OCI-LY7 (cell line): ENCODE data around the gene GREM2. TPM values are rescaled to one million over a fixed set of nuclear protein-coding genes. Genes with fewer than 3 reads are reported as not detected.

Experiments
- BruUV-seq: library from RNA; stranded (reverse); fragments of 400-500 nt; replicated peaks from 2 replicates; lab custom pipeline; 2021; lab: Mats Ljungman, UMichigan
- CTCF ChIA-PET: fragments of 300-600 bp; sonication (Branson Sonifier 250); formaldehyde crosslinking; loops from one replicate; lab custom pipeline; 2022; ENCODE audit warnings: antibody characterized with exemption; ENCODE audit not compliant: unreplicated experiment; lab: Charles Lee
- POLR2A ChIA-PET: fragments of 300-600 bp; sonication (Branson Sonifier 250); formaldehyde crosslinking; loops from one replicate; lab custom pipeline; 2022; ENCODE audit warnings: antibody characterized with exemption; lab: Charles Lee
- DNase-seq: peaks from one replicate; pipeline ENCODE4 v3.0.0-alpha.2; 2015; ENCODE audit warnings: low spot score
- H2AFZ ChIP-seq: fragments of 200-600 bp; sonication (generic), shearing (Covaris generic); 2 replicates; pipeline ENCODE4 v1.6.1; 2014; ENCODE audit warnings: mild to moderate bottlenecking, antibody characterized with exemption, low read length, moderate library complexity
- H3K27ac ChIP-seq: fragments of 200-600 bp; sonication (generic); 2 replicates; pipeline ENCODE4 v1.5.1; 2014; ENCODE audit warnings: mixed run types, low read depth, mild to moderate bottlenecking, moderate library complexity, low read length, inconsistent platforms; ENCODE audit not compliant: poor library complexity, severe bottlenecking
- H3K36me3 ChIP-seq: fragments of 200-600 bp; sonication (generic); 2 replicates; pipeline ENCODE4 v1.6.1; 2014; ENCODE audit warnings: mild to moderate bottlenecking, antibody characterized with exemption, low read length, moderate library complexity, mixed read lengths; ENCODE audit not compliant: insufficient read depth
- H3K4me1 ChIP-seq: fragments of 200-600 bp; sonication (generic); 2 replicates; pipeline ENCODE4 v1.5.1; 2014; ENCODE audit warnings: mild to moderate bottlenecking, low read length; ENCODE audit not compliant: insufficient read depth, poor library complexity, severe bottlenecking
- H3K4me2 ChIP-seq: fragments of 200-600 bp; sonication (generic); 2 replicates; pipeline ENCODE4 v1.6.1; 2014; ENCODE audit warnings: mild to moderate bottlenecking, low read length
- H3K4me3 ChIP-seq: fragments of 200-600 bp; sonication (generic); 2 replicates; pipeline ENCODE4 v1.5.1; 2014; ENCODE audit warnings: mild to moderate bottlenecking, low read depth, low read length; ENCODE audit not compliant: poor library complexity, severe bottlenecking
- H3K79me2 ChIP-seq: fragments of 200-600 bp; sonication (generic); 2 replicates; pipeline ENCODE4 v1.6.1; 2016; ENCODE audit warnings: low read depth, mild to moderate bottlenecking, low read length, moderate library complexity, mixed read lengths; ENCODE audit not compliant: insufficient read depth
- H3K9me2 ChIP-seq: fragments of 200-600 bp; sonication (generic); 2 replicates; pipeline ENCODE4 v1.6.1; 2016; ENCODE audit warnings: mild to moderate bottlenecking, low read length, mixed read lengths; ENCODE audit not compliant: insufficient read depth
- H3K9me3 ChIP-seq: fragments of 200-600 bp; sonication (generic); 2 replicates; pipeline ENCODE4 v1.6.1; 2014; ENCODE audit warnings: mild to moderate bottlenecking, mixed run types, low read length, mixed read lengths
- H4K20me1 ChIP-seq: fragments of 200-600 bp; sonication (generic); 2 replicates; pipeline ENCODE4 v1.6.1; 2014; ENCODE audit warnings: mild to moderate bottlenecking, antibody characterized with exemption, low read length, moderate library complexity, mixed read lengths; ENCODE audit not compliant: insufficient read depth
- EZH2phosphoT487 ChIP-seq: fragments of 200-600 bp; sonication (generic); IDR thresholded peaks from 2 replicates; pipeline ENCODE4 v1.6.1; 2018; ENCODE audit warnings: low read depth, borderline replicate concordance, mild to moderate bottlenecking, mixed run types, antibody characterized with exemption, low read length, moderate library complexity, mixed read lengths
- intact Hi-C: fragments of 100-400 bp; cut with micrococcal nuclease; formaldehyde crosslinking; loops from one replicate; pipeline ENCODE4 v1.10.0; 2022; ENCODE audit not compliant: unreplicated experiment
- total RNA-seq, 2 experiments: library from RNA; depleted of rRNA in 1 of 2; stranded (reverse); fragments of >200 nt in 1 of 2; shearing (Covaris generic) in 1 of 2; gene quantifications; 2 replicates each; pipeline ENCODE4 v1.2.3, GENCODE V29; 2014 to 2022
- TF ChIP-seq, protein P1 (sequence below): fragments of 200-600 bp; sonication (generic); conservative IDR thresholded peaks from 2 replicates; pipeline ENCODE4 v1.5.1; 2014; ENCODE audit warnings: mild to moderate bottlenecking, antibody characterized with exemption, low read length, moderate library complexity, mixed read lengths

The GREM2 gene
- total RNA-seq, 2 experiments from 2014 or later = not detected

- no peak for TF ChIP-seq EZH2phosphoT487
- TF ChIP-seq, protein P1, sequence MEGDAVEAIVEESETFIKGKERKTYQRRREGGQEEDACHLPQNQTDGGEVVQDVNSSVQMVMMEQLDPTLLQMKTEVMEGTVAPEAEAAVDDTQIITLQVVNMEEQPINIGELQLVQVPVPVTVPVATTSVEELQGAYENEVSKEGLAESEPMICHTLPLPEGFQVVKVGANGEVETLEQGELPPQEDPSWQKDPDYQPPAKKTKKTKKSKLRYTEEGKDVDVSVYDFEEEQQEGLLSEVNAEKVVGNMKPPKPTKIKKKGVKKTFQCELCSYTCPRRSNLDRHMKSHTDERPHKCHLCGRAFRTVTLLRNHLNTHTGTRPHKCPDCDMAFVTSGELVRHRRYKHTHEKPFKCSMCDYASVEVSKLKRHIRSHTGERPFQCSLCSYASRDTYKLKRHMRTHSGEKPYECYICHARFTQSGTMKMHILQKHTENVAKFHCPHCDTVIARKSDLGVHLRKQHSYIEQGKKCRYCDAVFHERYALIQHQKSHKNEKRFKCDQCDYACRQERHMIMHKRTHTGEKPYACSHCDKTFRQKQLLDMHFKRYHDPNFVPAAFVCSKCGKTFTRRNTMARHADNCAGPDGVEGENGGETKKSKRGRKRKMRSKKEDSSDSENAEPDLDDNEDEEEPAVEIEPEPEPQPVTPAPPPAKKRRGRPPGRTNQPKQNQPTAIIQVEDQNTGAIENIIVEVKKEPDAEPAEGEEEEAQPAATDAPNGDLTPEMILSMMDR = no peak
- no peak overlapping the region for H2AFZ ChIP-seq
- H3K79me2 ChIP-seq = no peaks in the 10 kb centered on the region
- intact Hi-C loops = no loop called here
- no peak overlapping the region for H3K4me3 ChIP-seq
- CTCF ChIA-PET = no interaction called here
- POLR2A ChIA-PET = no interaction called here
- no peaks in the 10 kb centered on the region for H3K4me1 ChIP-seq
- H4K20me1 ChIP-seq = no peaks in the 10 kb centered on the region
- no peak for DNase-seq
- no peaks in the 10 kb centered on the region for H3K36me3 ChIP-seq
- no peaks in the 10 kb centered on the region for H3K9me3 ChIP-seq
- no peaks in the 10 kb centered on the region for H3K9me2 ChIP-seq
- H3K4me2 ChIP-seq = no peak overlapping the region
- no peak overlapping the region for H3K27ac ChIP-seq
- no TSS peak for BruUV-seq
These were observed 115.0 kb downstream of the GREM2 start for GRCh38 chr1:240496941-240497340.

GRCh38 chr1:240496356-240496755 is 115.6 kb downstream of the GREM2 start:
- Histone ChIP-seq H2AFZ (no peak overlapping the region), H3K79me2 (no peaks in the 10 kb centered on the region), H3K4me2 (no peak overlapping the region), H3K27ac (no peak overlapping the region), H3K36me3 (no peaks in the 10 kb centered on the region), H3K4me3 (no peak overlapping the region), H4K20me1 (no peaks in the 10 kb centered on the region), H3K9me2 (no peaks in the 10 kb centered on the region), H3K9me3 (no peaks in the 10 kb centered on the region), H3K4me1 (no peaks in the 10 kb centered on the region)
- CTCF ChIA-PET = no interaction called here
- no peak for DNase-seq
- POLR2A ChIA-PET = no interaction called here
- BruUV-seq = no TSS peak
- TF ChIP-seq, protein P1 = no peak
- TF ChIP-seq EZH2phosphoT487 = no peak
- intact Hi-C loops = no loop called here

DNA sequence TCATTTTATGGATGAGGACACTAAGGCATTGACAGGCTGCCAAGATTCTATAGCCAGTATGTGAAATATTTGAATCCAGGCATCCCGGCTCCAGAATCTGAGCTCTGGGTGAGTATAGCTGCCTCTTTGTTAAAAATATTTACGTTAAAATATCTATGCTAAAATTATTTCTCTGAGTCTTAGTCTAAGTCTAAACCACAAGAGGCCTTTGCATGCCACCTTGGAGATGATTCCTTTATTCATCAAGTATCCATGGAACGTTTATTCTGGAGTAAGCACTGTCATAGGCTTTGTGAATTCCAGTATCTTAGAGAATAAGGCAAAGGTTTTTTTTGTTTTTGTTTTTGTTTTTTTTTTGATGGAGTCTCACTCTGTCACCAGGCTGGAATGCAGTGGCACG is 116.4 kb downstream of the GREM2 start:
- Histone ChIP-seq H3K4me3 (no peak overlapping the region), H3K9me2 (no peaks in the 10 kb centered on the region), H3K4me2 (no peak overlapping the region), H3K9me3 (no peaks in the 10 kb centered on the region), H3K79me2 (no peaks in the 10 kb centered on the region), H4K20me1 (no peaks in the 10 kb centered on the region), H3K27ac (no peak overlapping the region), H3K4me1 (no peaks in the 10 kb centered on the region), H3K36me3 (no peaks in the 10 kb centered on the region), H2AFZ (no peak overlapping the region)
- ChIA-PET POLR2A (no interaction called here), CTCF (no interaction called here)
- no peak for DNase-seq
- TF ChIP-seq, protein P1 = no peak
- no peak for TF ChIP-seq EZH2phosphoT487
- intact Hi-C loops = no loop called here
- BruUV-seq = no TSS peak
